ENCODE measurements around the gene LMNTD2. TPM values are rescaled to one million over a fixed set of nuclear protein-coding genes. Genes with fewer than 3 reads are reported as not detected.
A peak's percentile ranks its signal among the peaks of the same experiment; 100 is the strongest.
"Not testable (repeated sequence)": the region's sequence is repeated elsewhere in the genome, so short reads cannot be mapped to it uniquely, and the experiment has no call there.

The LMNTD2 gene
- total RNA-seq, 1 experiment from 2014 or later: 7.8 TPM

DNA sequence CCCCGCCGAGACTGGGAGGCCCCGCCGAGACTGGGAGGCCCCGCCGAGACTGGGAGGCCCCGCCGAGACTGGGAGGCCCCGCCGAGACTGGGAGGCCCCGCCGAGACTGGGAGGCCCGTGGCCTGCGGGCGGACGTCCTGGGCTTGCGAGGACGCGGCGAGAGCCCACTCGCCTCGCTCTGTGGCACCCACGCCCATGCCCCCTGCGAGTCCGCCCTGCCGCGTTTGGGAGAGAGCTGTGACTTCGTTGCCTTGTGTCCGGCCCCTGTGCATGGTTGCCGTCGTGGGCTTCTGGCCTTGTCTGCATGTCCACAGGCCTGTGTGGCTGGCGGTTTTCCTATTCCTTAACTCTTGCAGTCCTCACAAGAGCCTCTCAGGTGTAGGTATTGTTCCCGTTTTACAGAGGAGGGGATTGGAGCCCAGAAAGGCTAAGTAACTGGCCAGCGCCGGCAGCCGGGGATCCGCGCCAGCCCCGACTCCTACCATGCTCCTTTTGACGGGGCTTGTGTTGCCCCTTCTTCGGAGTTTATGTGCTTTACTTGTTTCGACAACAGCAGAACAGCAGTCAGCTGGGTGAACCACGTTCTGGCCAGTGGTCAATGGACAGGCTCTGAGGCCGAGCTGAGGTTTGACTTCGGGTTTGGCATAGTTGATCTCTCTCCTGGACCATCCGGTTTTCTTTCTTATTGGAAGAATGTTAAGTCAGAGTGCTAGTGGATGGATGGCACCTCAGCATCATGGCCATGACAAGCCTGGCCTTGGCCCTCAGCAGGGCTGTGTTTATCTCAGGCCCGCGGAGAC is 16.5 kb upstream of the LMNTD2 start:
- H3K4me1 Mint-ChIP-seq (ENCODE audit: low read depth, unreplicated experiment): peaks cover 36% of the 10 kb centered on the region
- H3K4me3 Mint-ChIP-seq (ENCODE audit: low read depth, unreplicated experiment): peak overlapping the region; percentile 87
- H3K36me3 Mint-ChIP-seq (ENCODE audit: insufficient read depth, unreplicated experiment): peaks cover 46% of the 10 kb centered on the region
- peaks cover 16% of the 10 kb centered on the region for H3K27me3 Mint-ChIP-seq (ENCODE audit: unreplicated experiment)
- BruUV-seq (replicated peaks): no TSS peak
- CTCF ChIA-PET: no interaction called here
- TF ChIP-seq, protein P1, sequence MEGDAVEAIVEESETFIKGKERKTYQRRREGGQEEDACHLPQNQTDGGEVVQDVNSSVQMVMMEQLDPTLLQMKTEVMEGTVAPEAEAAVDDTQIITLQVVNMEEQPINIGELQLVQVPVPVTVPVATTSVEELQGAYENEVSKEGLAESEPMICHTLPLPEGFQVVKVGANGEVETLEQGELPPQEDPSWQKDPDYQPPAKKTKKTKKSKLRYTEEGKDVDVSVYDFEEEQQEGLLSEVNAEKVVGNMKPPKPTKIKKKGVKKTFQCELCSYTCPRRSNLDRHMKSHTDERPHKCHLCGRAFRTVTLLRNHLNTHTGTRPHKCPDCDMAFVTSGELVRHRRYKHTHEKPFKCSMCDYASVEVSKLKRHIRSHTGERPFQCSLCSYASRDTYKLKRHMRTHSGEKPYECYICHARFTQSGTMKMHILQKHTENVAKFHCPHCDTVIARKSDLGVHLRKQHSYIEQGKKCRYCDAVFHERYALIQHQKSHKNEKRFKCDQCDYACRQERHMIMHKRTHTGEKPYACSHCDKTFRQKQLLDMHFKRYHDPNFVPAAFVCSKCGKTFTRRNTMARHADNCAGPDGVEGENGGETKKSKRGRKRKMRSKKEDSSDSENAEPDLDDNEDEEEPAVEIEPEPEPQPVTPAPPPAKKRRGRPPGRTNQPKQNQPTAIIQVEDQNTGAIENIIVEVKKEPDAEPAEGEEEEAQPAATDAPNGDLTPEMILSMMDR (IDR thresholded peaks at IDR 0.05; ENCODE audit: unreplicated experiment): no peak
- H3K27ac Mint-ChIP-seq (ENCODE audit: unreplicated experiment): peak overlapping the region; percentile 36
- intact Hi-C loops (cut with micrococcal nuclease; ENCODE audit: unreplicated experiment): no loop called here
- no peak for DNase-seq
- H3K9me3 Mint-ChIP-seq (ENCODE audit: low read depth, unreplicated experiment): no peaks in the 10 kb centered on the region

DNA sequence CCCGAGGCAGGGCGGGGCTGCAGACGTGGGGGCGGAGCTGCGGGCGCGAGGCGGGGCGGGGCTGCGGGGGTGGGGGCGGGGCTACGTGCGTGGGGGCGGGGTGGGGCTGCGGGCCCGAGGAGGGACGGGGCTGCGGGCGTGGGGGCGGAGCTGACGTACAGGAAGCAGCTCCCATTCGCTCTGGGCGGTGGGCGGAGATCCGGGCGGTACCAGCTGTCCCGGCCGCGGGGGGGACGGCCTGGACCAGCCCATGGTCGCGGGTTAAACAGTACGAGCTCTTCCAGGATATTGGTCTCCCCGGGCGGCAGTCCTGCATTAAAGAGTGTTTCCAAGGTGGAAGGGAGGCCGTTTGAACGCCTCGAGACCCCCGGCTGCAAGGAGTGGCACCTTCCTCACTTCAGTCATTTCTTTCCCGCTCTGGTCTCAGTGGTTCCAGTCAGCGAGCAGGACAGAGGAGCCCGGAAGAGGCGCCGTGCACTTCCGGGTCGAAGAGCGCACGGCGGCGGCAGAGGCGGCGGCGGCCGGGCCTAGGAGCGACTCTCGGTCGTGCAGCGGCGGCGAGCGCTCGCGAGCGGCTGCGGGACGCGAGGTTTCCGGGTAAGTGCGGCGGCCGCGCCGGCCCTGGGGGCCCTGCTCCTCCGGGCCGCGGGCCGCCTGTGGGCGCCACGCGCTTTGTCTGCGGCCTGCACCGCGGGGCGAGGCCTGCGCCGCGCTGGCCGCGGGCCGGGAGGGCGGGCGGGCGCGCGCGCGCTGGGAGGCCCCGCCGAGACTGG is 15.6 kb upstream of the LMNTD2 start, which contains the start of gene PHRF1:
Gene PHRF1 (plus strand): TSS at position 475 of the 773 bp plus-strand sequence. CDS start 5,043 bp downstream, outside the sequence.
- DNase-seq: peak; percentile 96
- no TSS peak for BruUV-seq (replicated peaks)
- peak within 1 kb of the TSS; percentile 87 for H3K4me3 Mint-ChIP-seq (ENCODE audit: low read depth, unreplicated experiment)
- intact Hi-C loops (cut with micrococcal nuclease; ENCODE audit: unreplicated experiment): no loop called here
- peaks cover 36% of the 10 kb centered on the region for H3K4me1 Mint-ChIP-seq (ENCODE audit: low read depth, unreplicated experiment)
- peak within 1 kb of the TSS; percentile 98 for H3K27ac Mint-ChIP-seq (ENCODE audit: unreplicated experiment)
- CTCF ChIA-PET: interaction anchor here (0.6 to 0.8 kb wide), 5 partner anchors 15 to 199 kb away, joined by 3 to 4 read pairs (median 3); partner anchors contain the start of gene IRF7
- H3K27me3 Mint-ChIP-seq (ENCODE audit: unreplicated experiment): peaks cover 16% of the 10 kb centered on the region
- TF ChIP-seq, protein P1 (IDR thresholded peaks at IDR 0.05; ENCODE audit: unreplicated experiment): no peak
- no peaks in the 10 kb centered on the region for H3K9me3 Mint-ChIP-seq (ENCODE audit: low read depth, unreplicated experiment)
- H3K36me3 Mint-ChIP-seq (ENCODE audit: insufficient read depth, unreplicated experiment): peaks cover 38% of the 10 kb centered on the region

DNA sequence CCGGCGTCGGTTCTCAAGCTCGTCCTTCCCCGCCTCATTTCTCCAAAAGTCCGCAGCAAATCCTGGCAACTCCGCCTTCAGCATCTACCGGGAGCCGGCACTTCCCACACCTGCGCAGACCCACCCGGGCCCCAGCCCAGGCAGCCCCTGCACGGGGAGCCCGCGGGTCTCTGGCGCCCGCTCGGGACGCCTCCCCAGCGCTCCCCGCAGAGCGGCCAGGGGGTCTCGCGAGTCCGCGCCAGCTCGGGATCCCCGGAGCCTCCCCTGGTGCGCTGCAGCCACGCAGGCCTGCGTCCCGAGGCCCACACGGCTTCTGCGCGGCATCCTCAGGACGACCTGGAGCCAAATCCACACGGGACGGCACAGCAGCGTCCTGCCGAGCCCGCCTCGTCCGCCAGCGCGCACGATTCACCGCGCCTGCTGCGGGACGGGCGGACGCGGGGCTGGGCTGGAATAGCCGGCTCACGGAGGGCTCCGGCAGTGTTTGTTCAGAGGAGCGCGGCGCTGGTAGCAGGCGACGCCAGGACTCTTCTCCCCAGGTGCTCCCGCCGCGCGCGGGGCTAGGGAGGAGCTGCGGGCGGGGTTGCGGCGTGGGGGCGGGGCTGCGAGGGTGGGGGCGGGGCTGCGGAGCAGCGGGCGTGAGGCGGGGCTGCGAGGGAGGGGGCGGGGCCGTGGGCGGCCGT is 14.9 kb upstream of the LMNTD2 start:
- peaks cover 36% of the 10 kb centered on the region for H3K4me1 Mint-ChIP-seq (ENCODE audit: low read depth, unreplicated experiment)
- peak overlapping the region; percentile 98 for H3K27ac Mint-ChIP-seq (ENCODE audit: unreplicated experiment)
- TF ChIP-seq, protein P1 (IDR thresholded peaks at IDR 0.05; ENCODE audit: unreplicated experiment): no peak
- no peak for DNase-seq
- H3K27me3 Mint-ChIP-seq (ENCODE audit: unreplicated experiment): peaks cover 16% of the 10 kb centered on the region
- H3K36me3 Mint-ChIP-seq (ENCODE audit: insufficient read depth, unreplicated experiment): peaks cover 35% of the 10 kb centered on the region
- BruUV-seq (replicated peaks): no TSS peak
- intact Hi-C loops (cut with micrococcal nuclease; ENCODE audit: unreplicated experiment): no loop called here
- peak overlapping the region; percentile 87 for H3K4me3 Mint-ChIP-seq (ENCODE audit: low read depth, unreplicated experiment)
- CTCF ChIA-PET: interaction anchor here (0.6 to 0.8 kb wide), 6 partner anchors 14 to 200 kb away, joined by 3 to 4 read pairs (median 3); partner anchors contain the start of gene IRF7
- no peaks in the 10 kb centered on the region for H3K9me3 Mint-ChIP-seq (ENCODE audit: low read depth, unreplicated experiment)

DNA sequence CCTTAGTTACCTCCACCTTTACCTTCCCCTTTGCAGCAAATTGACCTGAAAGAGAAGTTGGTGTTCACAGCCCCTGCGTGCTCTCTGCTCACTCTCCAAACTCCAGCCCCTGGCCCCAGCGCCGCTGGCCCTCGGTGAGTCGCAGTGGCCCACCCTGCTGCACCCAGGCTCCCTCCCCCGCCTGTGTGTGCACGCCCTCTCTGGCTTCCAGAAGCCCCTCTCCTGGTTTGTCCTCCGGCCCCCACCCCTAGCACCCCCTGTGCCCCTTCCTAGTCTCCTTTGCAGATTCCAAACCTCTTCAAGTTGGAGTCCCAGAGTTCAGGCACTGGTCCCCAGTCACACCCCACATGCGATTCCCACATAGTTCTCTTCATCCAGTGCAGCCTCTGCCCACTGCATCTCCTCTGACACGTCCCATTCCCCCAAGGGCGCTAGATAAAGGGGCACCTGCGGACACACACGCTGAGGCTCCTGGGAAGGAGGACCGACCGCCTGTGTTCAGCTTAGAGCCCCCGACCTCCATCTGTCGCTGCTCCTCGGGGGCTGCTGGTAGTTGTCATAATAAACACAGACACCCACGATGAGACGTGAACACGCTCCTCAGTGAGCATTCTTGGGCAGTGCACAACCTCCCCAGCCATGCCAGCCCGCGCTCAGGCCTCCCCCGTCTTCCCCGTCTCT is 14.2 kb upstream of the LMNTD2 start:
- Mint-ChIP-seq H3K27me3 (ENCODE audit: unreplicated experiment) (peaks cover 16% of the 10 kb centered on the region), H3K9me3 (ENCODE audit: low read depth, unreplicated experiment) (no peaks in the 10 kb centered on the region), H3K4me1 (ENCODE audit: low read depth, unreplicated experiment) (peaks cover 36% of the 10 kb centered on the region), H3K36me3 (ENCODE audit: insufficient read depth, unreplicated experiment) (peaks cover 35% of the 10 kb centered on the region), H3K27ac (ENCODE audit: unreplicated experiment) (no peak overlapping the region), H3K4me3 (ENCODE audit: low read depth, unreplicated experiment) (peak overlapping the region; percentile 87)
- BruUV-seq (replicated peaks): no TSS peak
- CTCF ChIA-PET: interaction anchor here (0.8 kb wide), 1 partner anchor 13 kb away, joined by 4 read pairs; no protein-coding TSS in a partner anchor
- intact Hi-C loops (cut with micrococcal nuclease; ENCODE audit: unreplicated experiment): no loop called here
- TF ChIP-seq, protein P1 (IDR thresholded peaks at IDR 0.05; ENCODE audit: unreplicated experiment): no peak
- no peak for DNase-seq

DNA sequence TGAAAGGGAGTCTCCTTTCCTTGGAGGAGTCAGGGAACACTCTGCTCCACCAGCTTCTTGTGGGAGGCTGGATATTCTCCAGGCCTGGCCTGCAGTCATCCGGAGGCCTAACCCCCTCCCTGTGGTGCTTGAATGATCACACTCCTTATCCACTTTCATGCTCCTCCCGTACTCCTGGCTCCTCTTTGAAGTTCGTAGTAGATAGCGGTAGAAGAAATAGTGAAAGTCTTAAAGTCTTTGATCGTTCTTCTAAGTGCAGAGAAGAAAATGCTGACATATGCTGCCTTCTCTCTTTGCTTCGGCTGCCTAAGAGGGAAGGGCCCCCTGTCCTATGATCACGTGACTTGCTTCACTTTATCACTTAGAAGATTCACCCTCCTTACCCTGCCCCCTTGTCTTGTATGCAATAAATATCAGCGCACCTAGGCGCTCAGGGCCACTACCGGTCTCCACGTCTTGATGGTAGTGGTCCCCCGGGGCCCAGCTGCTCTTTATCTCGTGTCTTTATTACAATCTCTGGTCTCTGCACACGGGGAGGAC is 13.6 kb upstream of the LMNTD2 start:
- CTCF ChIA-PET; H3K9me3 Mint-ChIP-seq (ENCODE audit: low read depth, unreplicated experiment); BruUV-seq (replicated peaks); DNase-seq; intact Hi-C loops (cut with micrococcal nuclease; ENCODE audit: unreplicated experiment); H3K27ac Mint-ChIP-seq (ENCODE audit: unreplicated experiment): not testable (repeated sequence)
- H3K36me3 Mint-ChIP-seq (ENCODE audit: insufficient read depth, unreplicated experiment): peaks cover 34% of the 10 kb centered on the region
- H3K4me3 Mint-ChIP-seq (ENCODE audit: low read depth, unreplicated experiment): peak overlapping the region; percentile 87
- H3K27me3 Mint-ChIP-seq (ENCODE audit: unreplicated experiment): peaks cover 16% of the 10 kb centered on the region
- peaks cover 29% of the 10 kb centered on the region for H3K4me1 Mint-ChIP-seq (ENCODE audit: low read depth, unreplicated experiment)
